WTC11 (cell line): ENCODE results near the gene KAZN.

Experiments
- PRRX2 ChIP-seq: fragments of 250-450 bp; sonication (Bioruptor Pico); IDR thresholded peaks from 2 replicates; pipeline ENCODE4 v1.8.0; 2021; ENCODE audit warnings: mild to moderate bottlenecking
- TEAD4 ChIP-seq: sonication (generic); formaldehyde crosslinking; IDR thresholded peaks from 2 replicates; pipeline ENCODE4 v1.8.0; 2022; ENCODE audit warnings: mild to moderate bottlenecking, missing genetic modification reagents
- TF ChIP-seq, protein P1 (sequence below): sonication (generic); formaldehyde crosslinking; IDR thresholded peaks from 2 replicates; pipeline ENCODE4 v1.8.0; 2023; ENCODE audit warnings: mild to moderate bottlenecking, missing genetic modification reagents
- TF ChIP-seq, protein P2 (sequence below): fragments of 200-600 bp; IDR thresholded peaks from 2 replicates; pipeline ENCODE4 v1.8.0; 2022; ENCODE audit warnings: antibody characterized with exemption

- TF ChIP-seq PRRX2 (CRISPR knock-in tag) = no peak
- TF ChIP-seq, protein P1, sequence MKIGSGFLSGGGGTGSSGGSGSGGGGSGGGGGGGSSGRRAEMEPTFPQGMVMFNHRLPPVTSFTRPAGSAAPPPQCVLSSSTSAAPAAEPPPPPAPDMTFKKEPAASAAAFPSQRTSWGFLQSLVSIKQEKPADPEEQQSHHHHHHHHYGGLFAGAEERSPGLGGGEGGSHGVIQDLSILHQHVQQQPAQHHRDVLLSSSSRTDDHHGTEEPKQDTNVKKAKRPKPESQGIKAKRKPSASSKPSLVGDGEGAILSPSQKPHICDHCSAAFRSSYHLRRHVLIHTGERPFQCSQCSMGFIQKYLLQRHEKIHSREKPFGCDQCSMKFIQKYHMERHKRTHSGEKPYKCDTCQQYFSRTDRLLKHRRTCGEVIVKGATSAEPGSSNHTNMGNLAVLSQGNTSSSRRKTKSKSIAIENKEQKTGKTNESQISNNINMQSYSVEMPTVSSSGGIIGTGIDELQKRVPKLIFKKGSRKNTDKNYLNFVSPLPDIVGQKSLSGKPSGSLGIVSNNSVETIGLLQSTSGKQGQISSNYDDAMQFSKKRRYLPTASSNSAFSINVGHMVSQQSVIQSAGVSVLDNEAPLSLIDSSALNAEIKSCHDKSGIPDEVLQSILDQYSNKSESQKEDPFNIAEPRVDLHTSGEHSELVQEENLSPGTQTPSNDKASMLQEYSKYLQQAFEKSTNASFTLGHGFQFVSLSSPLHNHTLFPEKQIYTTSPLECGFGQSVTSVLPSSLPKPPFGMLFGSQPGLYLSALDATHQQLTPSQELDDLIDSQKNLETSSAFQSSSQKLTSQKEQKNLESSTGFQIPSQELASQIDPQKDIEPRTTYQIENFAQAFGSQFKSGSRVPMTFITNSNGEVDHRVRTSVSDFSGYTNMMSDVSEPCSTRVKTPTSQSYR (CRISPR knock-in tag) = no peak
- no peak for TF ChIP-seq TEAD4 (CRISPR knock-in tag)
- TF ChIP-seq, protein P2, sequence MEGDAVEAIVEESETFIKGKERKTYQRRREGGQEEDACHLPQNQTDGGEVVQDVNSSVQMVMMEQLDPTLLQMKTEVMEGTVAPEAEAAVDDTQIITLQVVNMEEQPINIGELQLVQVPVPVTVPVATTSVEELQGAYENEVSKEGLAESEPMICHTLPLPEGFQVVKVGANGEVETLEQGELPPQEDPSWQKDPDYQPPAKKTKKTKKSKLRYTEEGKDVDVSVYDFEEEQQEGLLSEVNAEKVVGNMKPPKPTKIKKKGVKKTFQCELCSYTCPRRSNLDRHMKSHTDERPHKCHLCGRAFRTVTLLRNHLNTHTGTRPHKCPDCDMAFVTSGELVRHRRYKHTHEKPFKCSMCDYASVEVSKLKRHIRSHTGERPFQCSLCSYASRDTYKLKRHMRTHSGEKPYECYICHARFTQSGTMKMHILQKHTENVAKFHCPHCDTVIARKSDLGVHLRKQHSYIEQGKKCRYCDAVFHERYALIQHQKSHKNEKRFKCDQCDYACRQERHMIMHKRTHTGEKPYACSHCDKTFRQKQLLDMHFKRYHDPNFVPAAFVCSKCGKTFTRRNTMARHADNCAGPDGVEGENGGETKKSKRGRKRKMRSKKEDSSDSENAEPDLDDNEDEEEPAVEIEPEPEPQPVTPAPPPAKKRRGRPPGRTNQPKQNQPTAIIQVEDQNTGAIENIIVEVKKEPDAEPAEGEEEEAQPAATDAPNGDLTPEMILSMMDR = no peak
Observed at GRCh38 chr1:15129944-15130343, 531.5 kb downstream of the KAZN start.
